SIG-M5 treated with dmso at 0.1 percent for 504 hours (cell line): Measurements from ENCODE around the gene CACNA2D1.

Experiments used
- DNase-seq: peaks from one replicate; lab custom pipeline; 2025; ENCODE audit not compliant: unreplicated experiment; lab: John Stamatoyannopoulos, UW

Gene CACNA2D1

GRCh38 chr7:82443547-82444219 lies at the start of gene CACNA2D1:
Gene CACNA2D1 (minus strand): TSS chr7:82443777.
- no peak for DNase-seq

- peak; percentile 27 for DNase-seq
Measured at GRCh38 chr7:82481499-82482097, 38.0 kb upstream of the CACNA2D1 start.

GRCh38 chr7:82477733-82478515 lies 34.3 kb upstream of the CACNA2D1 start:
- DNase-seq: no peak

GRCh38 chr7:82472966-82473365 lies 29.4 kb upstream of the CACNA2D1 start:
- no peak for DNase-seq

GRCh38 chr7:82471351-82472020 lies 27.9 kb upstream of the CACNA2D1 start:
- no peak for DNase-seq

GRCh38 chr7:82469207-82469606 lies 25.6 kb upstream of the CACNA2D1 start:
- DNase-seq: no peak

- DNase-seq: no peak
Measured at GRCh38 chr7:82468435-82468834, 24.9 kb upstream of the CACNA2D1 start.

GRCh38 chr7:82467020-82467419 lies 23.4 kb upstream of the CACNA2D1 start:
- no peak for DNase-seq

- DNase-seq: no peak
Measured at GRCh38 chr7:82464372-82464771, 20.8 kb upstream of the CACNA2D1 start.

GRCh38 chr7:82455295-82455694 lies 11.7 kb upstream of the CACNA2D1 start:
- DNase-seq: no peak

- DNase-seq: no peak
Measured at GRCh38 chr7:82450759-82451158, 7.2 kb upstream of the CACNA2D1 start.

- DNase-seq: no peak
Measured at GRCh38 chr7:82449910-82450309, 6.3 kb upstream of the CACNA2D1 start.

GRCh38 chr7:82446897-82447296 lies 3.3 kb upstream of the CACNA2D1 start:
- no peak for DNase-seq

- no peak for DNase-seq
Measured at GRCh38 chr7:82445271-82445670, 1.7 kb upstream of the CACNA2D1 start.

- DNase-seq: no peak
Measured at GRCh38 chr7:82444220-82444909, 788 bp upstream of the CACNA2D1 start.

GRCh38 chr7:82443036-82443546 lies 486 bp downstream of the CACNA2D1 start:
- DNase-seq: no peak

GRCh38 chr7:82442492-82443035 lies 1.0 kb downstream of the CACNA2D1 start:
- no peak for DNase-seq

- DNase-seq: no peak
Measured at GRCh38 chr7:82441669-82442478, 1.7 kb downstream of the CACNA2D1 start.

GRCh38 chr7:82438521-82438920 lies 5.1 kb downstream of the CACNA2D1 start:
- no peak for DNase-seq

- no peak for DNase-seq
Measured at GRCh38 chr7:82435769-82436168, 7.8 kb downstream of the CACNA2D1 start.
